Neural progenitor cell (in vitro differentiated cells): Measurements from ENCODE around the gene GULP1.

Source experiments
- EZH2 ChIP-seq: fragments of 200-600 bp; sonication (generic); IDR thresholded peaks from 2 replicates; pipeline ENCODE4 v1.6.1; 2017; ENCODE audit warnings: antibody characterized with exemption, mild to moderate bottlenecking, moderate library complexity
- TF ChIP-seq, protein P1 (sequence below): fragments of 200-600 bp; sonication (generic); IDR thresholded peaks from 2 replicates; pipeline ENCODE4 v1.5.1; 2017; ENCODE audit warnings: antibody characterized with exemption, mild to moderate bottlenecking

DNA sequence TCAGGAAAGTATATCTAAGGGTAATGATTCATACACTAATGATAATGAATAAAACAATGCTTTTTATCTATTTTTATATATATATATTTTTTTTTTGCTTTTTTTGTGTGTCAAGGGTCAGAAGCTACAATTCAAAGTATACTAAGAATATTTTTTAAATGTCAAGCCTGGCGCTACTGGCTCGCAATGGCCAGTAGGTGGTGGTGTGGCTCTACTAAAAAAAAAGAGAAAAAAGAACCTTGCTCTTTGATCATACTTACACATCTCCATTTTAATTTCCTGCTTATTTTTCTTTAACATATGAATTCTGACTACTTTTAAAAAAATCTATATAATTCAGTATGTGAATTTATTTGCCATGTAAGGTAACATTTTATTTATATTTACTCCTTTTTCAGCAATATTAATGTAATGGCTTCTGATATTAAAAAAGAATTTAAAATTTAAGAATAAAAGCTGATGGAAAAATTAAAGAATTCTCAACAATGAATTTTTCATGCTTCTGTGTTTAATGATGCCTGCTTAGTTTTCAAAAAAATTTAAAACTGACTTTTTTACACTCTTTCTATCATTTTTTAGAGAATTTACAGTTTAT lies 232.9 kb downstream of the GULP1 start:
- no peak for TF ChIP-seq EZH2
- TF ChIP-seq, protein P1, sequence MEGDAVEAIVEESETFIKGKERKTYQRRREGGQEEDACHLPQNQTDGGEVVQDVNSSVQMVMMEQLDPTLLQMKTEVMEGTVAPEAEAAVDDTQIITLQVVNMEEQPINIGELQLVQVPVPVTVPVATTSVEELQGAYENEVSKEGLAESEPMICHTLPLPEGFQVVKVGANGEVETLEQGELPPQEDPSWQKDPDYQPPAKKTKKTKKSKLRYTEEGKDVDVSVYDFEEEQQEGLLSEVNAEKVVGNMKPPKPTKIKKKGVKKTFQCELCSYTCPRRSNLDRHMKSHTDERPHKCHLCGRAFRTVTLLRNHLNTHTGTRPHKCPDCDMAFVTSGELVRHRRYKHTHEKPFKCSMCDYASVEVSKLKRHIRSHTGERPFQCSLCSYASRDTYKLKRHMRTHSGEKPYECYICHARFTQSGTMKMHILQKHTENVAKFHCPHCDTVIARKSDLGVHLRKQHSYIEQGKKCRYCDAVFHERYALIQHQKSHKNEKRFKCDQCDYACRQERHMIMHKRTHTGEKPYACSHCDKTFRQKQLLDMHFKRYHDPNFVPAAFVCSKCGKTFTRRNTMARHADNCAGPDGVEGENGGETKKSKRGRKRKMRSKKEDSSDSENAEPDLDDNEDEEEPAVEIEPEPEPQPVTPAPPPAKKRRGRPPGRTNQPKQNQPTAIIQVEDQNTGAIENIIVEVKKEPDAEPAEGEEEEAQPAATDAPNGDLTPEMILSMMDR: peak; percentile 89
